ENCODE measurements around the gene PTPN3.
"Not testable (repeated sequence)": the region's sequence is repeated elsewhere in the genome, so short reads cannot be mapped to it uniquely, and the experiment has no call there.

PTPN3 gene

GRCh38 chr9:109513871-109514270 lies 15.8 kb upstream of the PTPN3 start:
- no peak for DNase-seq (ENCODE audit: low read depth)
- TF ChIP-seq, protein P1, sequence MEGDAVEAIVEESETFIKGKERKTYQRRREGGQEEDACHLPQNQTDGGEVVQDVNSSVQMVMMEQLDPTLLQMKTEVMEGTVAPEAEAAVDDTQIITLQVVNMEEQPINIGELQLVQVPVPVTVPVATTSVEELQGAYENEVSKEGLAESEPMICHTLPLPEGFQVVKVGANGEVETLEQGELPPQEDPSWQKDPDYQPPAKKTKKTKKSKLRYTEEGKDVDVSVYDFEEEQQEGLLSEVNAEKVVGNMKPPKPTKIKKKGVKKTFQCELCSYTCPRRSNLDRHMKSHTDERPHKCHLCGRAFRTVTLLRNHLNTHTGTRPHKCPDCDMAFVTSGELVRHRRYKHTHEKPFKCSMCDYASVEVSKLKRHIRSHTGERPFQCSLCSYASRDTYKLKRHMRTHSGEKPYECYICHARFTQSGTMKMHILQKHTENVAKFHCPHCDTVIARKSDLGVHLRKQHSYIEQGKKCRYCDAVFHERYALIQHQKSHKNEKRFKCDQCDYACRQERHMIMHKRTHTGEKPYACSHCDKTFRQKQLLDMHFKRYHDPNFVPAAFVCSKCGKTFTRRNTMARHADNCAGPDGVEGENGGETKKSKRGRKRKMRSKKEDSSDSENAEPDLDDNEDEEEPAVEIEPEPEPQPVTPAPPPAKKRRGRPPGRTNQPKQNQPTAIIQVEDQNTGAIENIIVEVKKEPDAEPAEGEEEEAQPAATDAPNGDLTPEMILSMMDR (IDR thresholded peaks at IDR 0.05; ENCODE audit: insufficient read depth, low read depth, low read length, missing control alignments), result no peak
- H3K4me3 ChIP-seq (ENCODE audit: low read depth, low read length), result no peak overlapping the region

- DNase-seq (ENCODE audit: low read depth), result no peak
- no peak overlapping the region for H3K4me3 ChIP-seq (ENCODE audit: low read depth, low read length)
- TF ChIP-seq, protein P1 (IDR thresholded peaks at IDR 0.05; ENCODE audit: insufficient read depth, low read depth, low read length, missing control alignments), result no peak
Measured at GRCh38 chr9:109512170-109512756, 14.2 kb upstream of the PTPN3 start.

DNA sequence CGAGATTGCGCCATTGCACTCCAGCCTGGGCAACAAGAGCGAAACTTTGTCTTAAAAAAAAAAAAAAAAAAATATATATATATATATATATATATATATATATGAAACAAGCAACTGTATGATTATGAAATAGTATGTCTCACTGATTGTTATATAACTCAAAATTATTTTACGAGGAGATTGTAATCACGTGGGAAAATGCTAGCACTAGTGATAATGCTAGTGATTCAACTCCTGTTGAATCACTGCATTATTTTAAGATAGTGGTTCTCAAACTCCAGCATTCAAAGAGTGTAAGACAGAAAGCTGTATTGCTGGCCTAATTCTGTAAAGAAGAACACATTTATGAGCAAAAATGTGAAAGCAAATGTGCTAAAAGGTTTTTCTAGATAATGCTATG lies 12.4 kb upstream of the PTPN3 start:
- TF ChIP-seq, protein P1 (IDR thresholded peaks at IDR 0.05; ENCODE audit: insufficient read depth, low read depth, low read length, missing control alignments), result no peak
- DNase-seq (ENCODE audit: low read depth), result no peak

GRCh38 chr9:109510042-109510441 lies 11.9 kb upstream of the PTPN3 start:
- not testable (repeated sequence) for DNase-seq (ENCODE audit: low read depth); H3K4me3 ChIP-seq (ENCODE audit: low read depth, low read length)

More for the DNA sequence above, 12.4 kb upstream of the PTPN3 start:
- H3K4me3 ChIP-seq (ENCODE audit: low read depth, low read length), result no peak overlapping the region

- no peak for DNase-seq (ENCODE audit: low read depth)
- no peak overlapping the region for H3K4me3 ChIP-seq (ENCODE audit: low read depth, low read length)
- TF ChIP-seq, protein P1 (IDR thresholded peaks at IDR 0.05; ENCODE audit: insufficient read depth, low read depth, low read length, missing control alignments), result no peak
Measured at GRCh38 chr9:109509611-109510010, 11.5 kb upstream of the PTPN3 start.

DNA sequence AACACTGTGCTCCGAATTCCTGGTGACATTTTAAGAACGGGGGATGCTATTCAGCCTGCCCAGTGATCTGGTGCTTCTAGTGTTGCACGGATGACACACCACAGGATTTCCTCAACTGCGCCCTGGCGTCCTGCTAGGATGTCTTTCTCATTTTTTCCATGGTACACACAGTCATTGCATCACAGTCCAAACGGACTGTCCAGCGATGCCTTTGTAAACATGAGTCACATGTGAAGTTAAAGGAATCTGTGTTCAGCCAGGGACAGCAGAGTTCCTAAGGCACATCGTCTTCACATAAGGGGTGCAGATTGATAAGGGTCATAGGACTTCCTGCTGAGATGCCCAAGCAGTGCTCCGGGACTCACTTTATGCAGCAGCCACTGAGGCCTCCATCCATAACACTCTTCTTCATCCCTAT lies 9.3 kb upstream of the PTPN3 start:
- no peak for DNase-seq (ENCODE audit: low read depth)
- H3K4me3 ChIP-seq (ENCODE audit: low read depth, low read length), result no peak overlapping the region
- TF ChIP-seq, protein P1 (IDR thresholded peaks at IDR 0.05; ENCODE audit: insufficient read depth, low read depth, low read length, missing control alignments), result no peak

DNA sequence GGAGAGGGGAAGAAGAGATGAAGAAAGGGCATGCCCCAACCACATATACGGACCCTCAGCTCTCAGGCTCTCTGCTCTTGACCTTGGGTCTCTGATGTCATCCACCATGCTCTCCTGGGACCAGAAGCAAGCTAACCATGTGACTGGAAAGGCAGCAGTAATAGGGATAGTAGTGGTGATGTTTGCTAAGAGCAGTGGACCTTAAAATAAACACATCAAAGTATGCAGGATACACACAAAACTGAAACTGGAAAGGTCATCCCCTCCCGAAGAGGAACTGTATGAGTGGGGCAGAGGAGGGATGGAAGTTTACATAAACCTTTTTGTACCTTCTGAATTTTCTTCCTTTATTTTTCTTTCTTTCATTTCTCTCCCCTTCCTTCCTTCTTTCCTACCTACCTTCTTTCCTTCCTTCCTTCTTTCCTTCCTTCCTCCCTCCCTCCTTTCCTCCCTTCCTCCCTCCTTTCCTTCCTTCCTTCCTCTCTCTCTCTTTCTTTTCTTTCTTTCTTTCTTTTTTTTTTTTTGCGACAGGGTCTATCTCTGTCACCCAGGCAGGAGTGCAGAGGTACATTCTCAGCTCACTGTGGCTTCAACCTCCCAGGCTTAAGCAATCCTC lies 8.1 kb upstream of the PTPN3 start:
- DNase-seq (ENCODE audit: low read depth), result no peak
- TF ChIP-seq, protein P1 (IDR thresholded peaks at IDR 0.05; ENCODE audit: insufficient read depth, low read depth, low read length, missing control alignments), result no peak
- no peak overlapping the region for H3K4me3 ChIP-seq (ENCODE audit: low read depth, low read length)
